ENCODE measurements around the gene ABHD2. TPM values are rescaled to one million over a fixed set of nuclear protein-coding genes. Genes with fewer than 3 reads are reported as not detected.
A peak's percentile ranks its signal among the peaks of the same experiment; 100 is the strongest.
"Not testable (repeated sequence)": the region's sequence is repeated elsewhere in the genome, so short reads cannot be mapped to it uniquely, and the experiment has no call there.

The ABHD2 gene, protein sequence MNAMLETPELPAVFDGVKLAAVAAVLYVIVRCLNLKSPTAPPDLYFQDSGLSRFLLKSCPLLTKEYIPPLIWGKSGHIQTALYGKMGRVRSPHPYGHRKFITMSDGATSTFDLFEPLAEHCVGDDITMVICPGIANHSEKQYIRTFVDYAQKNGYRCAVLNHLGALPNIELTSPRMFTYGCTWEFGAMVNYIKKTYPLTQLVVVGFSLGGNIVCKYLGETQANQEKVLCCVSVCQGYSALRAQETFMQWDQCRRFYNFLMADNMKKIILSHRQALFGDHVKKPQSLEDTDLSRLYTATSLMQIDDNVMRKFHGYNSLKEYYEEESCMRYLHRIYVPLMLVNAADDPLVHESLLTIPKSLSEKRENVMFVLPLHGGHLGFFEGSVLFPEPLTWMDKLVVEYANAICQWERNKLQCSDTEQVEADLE
- polyA plus RNA-seq = 1 to 10 TPM; 3.8 to 6.0 TPM

- H3K27ac ChIP-seq (ENCODE audit: low read depth in 2 of 2, low read length in 1 of 2) = peak within 1 kb of the TSS; percentile 88 to 95
- H3K36me3 ChIP-seq (ENCODE audit: control insufficient read depth in 2 of 2, insufficient read depth in 2 of 2, low read length in 1 of 2) = no peaks in the 10 kb centered on the region
- no peaks in the 10 kb centered on the region for H3K9me3 ChIP-seq (ENCODE audit: control insufficient read depth in 2 of 2, insufficient read depth in 1 of 2, low read depth in 1 of 2, low read length in 1 of 2)
- no peaks in the 10 kb centered on the region for H3K27me3 ChIP-seq (ENCODE audit: control insufficient read depth in 1 of 2, insufficient read depth in 2 of 2, low read length in 2 of 2)
- 0 to 1% methylated on average over 51 of the region's 51 CpGs for WGBS, 2 donors
- H3K4me1 ChIP-seq (ENCODE audit: control insufficient read depth in 2 of 2, insufficient read depth in 2 of 2, low read length in 1 of 2) = peaks cover 0 to 4% of the 10 kb centered on the region in 2 donors
- peak within 1 kb of the TSS; percentile 86 to 87 for H3K4me3 ChIP-seq (ENCODE audit: low read depth in 1 of 2, low read length in 2 of 2)
Observed at GRCh38 chr15:89087830-89088604, at the start of gene ABHD2. TSS of gene ABHD2 (plus strand) at chr15:89088456. CDS start at chr15:89116328, 27,872 bp downstream.

DNA sequence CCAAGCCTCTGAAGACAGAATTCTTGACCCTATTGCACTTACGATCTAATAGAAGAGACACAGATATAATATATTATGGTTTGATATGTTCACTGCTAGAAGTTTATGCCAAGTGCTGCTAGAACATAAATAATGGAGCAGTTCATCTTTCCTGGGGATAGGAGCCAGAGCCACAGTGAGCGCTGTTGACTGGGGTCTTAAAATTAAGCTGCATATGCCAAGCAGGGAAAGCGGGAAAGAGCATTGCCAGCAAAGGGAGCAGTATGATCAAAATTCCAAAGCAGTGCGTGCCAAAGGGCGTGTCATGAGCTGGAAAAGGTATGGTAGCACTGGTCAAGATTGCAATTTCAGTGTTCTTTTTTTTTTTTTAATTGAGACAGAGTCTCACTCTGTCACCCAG is 49.1 kb upstream of the ABHD2 start:
- WGBS, 2 donors = 46 to 55% methylated on average over 5 of the region's 5 CpGs
- H3K27me3 ChIP-seq (ENCODE audit: control insufficient read depth in 1 of 2, insufficient read depth in 2 of 2, low read length in 2 of 2) = no peaks in the 10 kb centered on the region
- no peaks in the 10 kb centered on the region for H3K9me3 ChIP-seq (ENCODE audit: control insufficient read depth in 2 of 2, insufficient read depth in 1 of 2, low read depth in 1 of 2, low read length in 1 of 2)
- no peak overlapping the region for H3K4me3 ChIP-seq (ENCODE audit: low read depth in 1 of 2, low read length in 2 of 2)
- H3K36me3 ChIP-seq (ENCODE audit: control insufficient read depth in 2 of 2, insufficient read depth in 2 of 2, low read length in 1 of 2) = no peaks in the 10 kb centered on the region
- H3K4me1 ChIP-seq (ENCODE audit: control insufficient read depth in 2 of 2, insufficient read depth in 2 of 2, low read length in 1 of 2) = peaks cover 0 to 2% of the 10 kb centered on the region in 2 donors
- no peak overlapping the region for H3K27ac ChIP-seq (ENCODE audit: low read depth in 2 of 2, low read length in 1 of 2)

DNA sequence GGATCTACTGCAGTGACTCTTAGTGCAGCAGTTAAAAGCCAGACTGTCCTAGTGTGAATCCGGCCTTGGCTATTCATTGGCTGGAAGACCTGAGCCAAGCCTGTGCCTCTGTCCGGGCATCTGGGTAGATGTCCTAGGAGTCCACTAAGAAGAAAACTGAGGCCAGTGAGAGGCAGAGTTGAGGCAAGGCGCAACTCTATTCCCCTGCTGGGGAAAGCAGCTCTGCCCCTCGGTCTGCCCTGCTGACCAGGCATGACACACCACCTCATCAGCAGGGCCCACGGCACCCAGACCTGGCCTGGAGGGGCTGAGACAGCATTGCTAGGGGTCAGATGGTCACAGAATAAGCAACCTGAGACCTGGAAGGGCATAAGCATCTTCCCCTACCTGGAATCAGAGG is 46.7 kb upstream of the ABHD2 start:
- 78 to 81% methylated on average over 5 of the region's 5 CpGs for WGBS, 2 donors
- no peak overlapping the region for H3K4me3 ChIP-seq (ENCODE audit: low read depth in 1 of 2, low read length in 2 of 2)
- H3K27ac ChIP-seq (ENCODE audit: low read depth in 2 of 2, low read length in 1 of 2) = no peak overlapping the region

DNA sequence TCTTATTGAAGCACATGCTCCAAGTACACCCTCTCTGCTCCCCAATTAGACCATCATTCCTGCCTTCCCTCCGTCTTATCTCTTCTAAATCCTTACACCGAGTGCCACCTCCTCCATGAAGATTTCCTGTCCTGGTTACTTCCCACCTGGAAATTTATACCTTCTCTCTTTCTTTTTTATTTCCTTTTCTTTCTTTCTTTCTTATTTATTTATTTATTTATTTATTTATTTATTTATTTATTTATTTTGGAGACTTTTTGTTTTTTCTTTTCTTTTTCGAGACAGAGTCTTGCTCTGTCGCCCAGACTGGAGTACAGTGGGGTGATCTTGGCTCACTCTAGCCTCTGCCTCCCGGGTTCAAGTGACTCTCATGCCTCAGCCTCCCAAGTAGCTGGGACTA is 45.9 kb upstream of the ABHD2 start:
- WGBS, 2 donors = 89% methylated on average over 5 of the region's 5 CpGs
- Histone ChIP-seq H3K27ac (ENCODE audit: low read depth in 2 of 2, low read length in 1 of 2) (no peak overlapping the region), H3K27me3 (ENCODE audit: control insufficient read depth in 1 of 2, insufficient read depth in 2 of 2, low read length in 2 of 2) (no peaks in the 10 kb centered on the region), H3K9me3 (ENCODE audit: control insufficient read depth in 2 of 2, insufficient read depth in 1 of 2, low read depth in 1 of 2, low read length in 1 of 2) (no peaks in the 10 kb centered on the region), H3K4me3 (ENCODE audit: low read depth in 1 of 2, low read length in 2 of 2) (no peak overlapping the region), H3K4me1 (ENCODE audit: control insufficient read depth in 2 of 2, insufficient read depth in 2 of 2, low read length in 1 of 2) (peaks cover 0 to 2% of the 10 kb centered on the region in 2 donors), H3K36me3 (ENCODE audit: control insufficient read depth in 2 of 2, insufficient read depth in 2 of 2, low read length in 1 of 2) (no peaks in the 10 kb centered on the region)

More for the DNA sequence above, 46.7 kb upstream of the ABHD2 start:
- H3K9me3 ChIP-seq (ENCODE audit: control insufficient read depth in 2 of 2, insufficient read depth in 1 of 2, low read depth in 1 of 2, low read length in 1 of 2) = no peaks in the 10 kb centered on the region
- no peaks in the 10 kb centered on the region for H3K27me3 ChIP-seq (ENCODE audit: control insufficient read depth in 1 of 2, insufficient read depth in 2 of 2, low read length in 2 of 2)
- H3K36me3 ChIP-seq (ENCODE audit: control insufficient read depth in 2 of 2, insufficient read depth in 2 of 2, low read length in 1 of 2) = no peaks in the 10 kb centered on the region
- H3K4me1 ChIP-seq (ENCODE audit: control insufficient read depth in 2 of 2, insufficient read depth in 2 of 2, low read length in 1 of 2) = peaks cover 0 to 2% of the 10 kb centered on the region in 2 donors

DNA sequence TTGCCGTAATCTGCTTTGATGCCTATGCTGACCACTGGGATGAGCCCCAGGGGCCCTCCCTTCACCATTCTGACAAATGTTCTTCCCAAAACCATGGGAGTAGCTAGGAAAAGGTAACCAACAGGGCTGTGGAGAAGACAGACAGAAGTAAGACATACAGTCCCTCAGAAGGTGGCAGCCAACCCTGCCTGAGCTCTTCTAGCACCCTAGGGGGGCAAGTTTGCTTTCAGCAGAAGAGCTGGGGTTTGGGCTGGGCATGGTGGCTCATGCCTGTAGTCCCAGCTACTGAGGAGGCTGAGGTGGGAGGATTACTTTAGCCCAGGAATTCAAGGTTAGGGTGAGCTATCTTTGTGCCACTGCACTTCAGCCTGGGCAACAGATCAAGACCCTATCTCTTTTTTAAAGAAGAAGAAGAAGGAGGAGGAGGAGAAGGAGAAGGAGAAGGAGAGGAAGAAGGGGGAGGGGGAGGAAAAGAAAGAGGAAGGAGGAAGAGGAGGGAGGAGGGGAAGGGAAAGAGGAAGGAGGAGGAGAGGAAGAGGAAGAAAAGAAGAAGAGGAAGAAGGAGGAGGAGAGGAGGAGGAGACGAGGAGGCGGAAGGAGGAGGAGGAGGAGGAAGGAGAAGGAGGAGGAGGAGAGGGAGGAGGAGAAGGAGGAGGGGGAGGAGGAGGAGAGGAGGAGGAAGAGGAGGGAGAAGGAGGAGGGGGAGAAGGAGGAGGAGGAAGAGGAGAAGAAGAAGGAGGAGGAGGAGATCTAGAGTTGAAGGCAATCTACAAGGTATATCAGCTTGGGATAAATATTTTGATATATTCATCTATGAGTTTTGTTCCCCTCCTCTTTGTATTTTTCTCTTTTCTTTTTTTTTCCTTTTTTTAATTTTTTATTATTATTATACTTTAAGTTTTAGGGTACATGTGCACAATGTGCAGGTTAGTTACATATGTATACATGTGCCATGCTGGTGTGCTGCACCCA is 44.9 kb upstream of the ABHD2 start:
- Histone ChIP-seq H3K27ac (ENCODE audit: low read depth in 2 of 2, low read length in 1 of 2) (no peak overlapping the region), H3K9me3 (ENCODE audit: control insufficient read depth in 2 of 2, insufficient read depth in 1 of 2, low read depth in 1 of 2, low read length in 1 of 2) (no peaks in the 10 kb centered on the region), H3K4me1 (ENCODE audit: control insufficient read depth in 2 of 2, insufficient read depth in 2 of 2, low read length in 1 of 2) (peaks cover 0 to 1% of the 10 kb centered on the region in 2 donors), H3K4me3 (ENCODE audit: low read depth in 1 of 2, low read length in 2 of 2) (no peak overlapping the region), H3K27me3 (ENCODE audit: control insufficient read depth in 1 of 2, insufficient read depth in 2 of 2, low read length in 2 of 2) (no peaks in the 10 kb centered on the region), H3K36me3 (ENCODE audit: control insufficient read depth in 2 of 2, insufficient read depth in 2 of 2, low read length in 1 of 2) (no peaks in the 10 kb centered on the region)
- WGBS, 2 donors = 92 to 96% methylated on average over 1 to 2 of the region's 3 CpGs

GRCh38 chr15:89049016-89049666 is 39.1 kb upstream of the ABHD2 start:
- 44 to 51% methylated on average over 18 to 21 of the region's 21 CpGs for WGBS, 2 donors
- not testable (repeated sequence) for H3K27ac ChIP-seq (ENCODE audit: low read depth in 2 of 2, low read length in 1 of 2); H3K9me3 ChIP-seq (ENCODE audit: control insufficient read depth in 2 of 2, insufficient read depth in 1 of 2, low read depth in 1 of 2, low read length in 1 of 2); H3K27me3 ChIP-seq (ENCODE audit: control insufficient read depth in 1 of 2, insufficient read depth in 2 of 2, low read length in 2 of 2); H3K4me1 ChIP-seq (ENCODE audit: control insufficient read depth in 2 of 2, insufficient read depth in 2 of 2, low read length in 1 of 2); H3K4me3 ChIP-seq (ENCODE audit: low read depth in 1 of 2, low read length in 2 of 2); H3K36me3 ChIP-seq (ENCODE audit: control insufficient read depth in 2 of 2, insufficient read depth in 2 of 2, low read length in 1 of 2)

- H3K27ac ChIP-seq (ENCODE audit: low read depth in 2 of 2, low read length in 1 of 2) = peak overlapping the region; percentile 26 to 69
- 52 to 58% methylated on average over 2 of the region's 2 CpGs for WGBS, 2 donors
- H3K4me1 ChIP-seq (ENCODE audit: control insufficient read depth in 2 of 2, insufficient read depth in 2 of 2, low read length in 1 of 2) = no peaks in the 10 kb centered on the region
- no peaks in the 10 kb centered on the region for H3K27me3 ChIP-seq (ENCODE audit: control insufficient read depth in 1 of 2, insufficient read depth in 2 of 2, low read length in 2 of 2)
- H3K9me3 ChIP-seq (ENCODE audit: control insufficient read depth in 2 of 2, insufficient read depth in 1 of 2, low read depth in 1 of 2, low read length in 1 of 2) = no peaks in the 10 kb centered on the region
- H3K4me3 ChIP-seq (ENCODE audit: low read depth in 1 of 2, low read length in 2 of 2) = no peak overlapping the region
- H3K36me3 ChIP-seq (ENCODE audit: control insufficient read depth in 2 of 2, insufficient read depth in 2 of 2, low read length in 1 of 2) = no peaks in the 10 kb centered on the region
Observed at GRCh38 chr15:89051875-89052274, 36.4 kb upstream of the ABHD2 start.

DNA sequence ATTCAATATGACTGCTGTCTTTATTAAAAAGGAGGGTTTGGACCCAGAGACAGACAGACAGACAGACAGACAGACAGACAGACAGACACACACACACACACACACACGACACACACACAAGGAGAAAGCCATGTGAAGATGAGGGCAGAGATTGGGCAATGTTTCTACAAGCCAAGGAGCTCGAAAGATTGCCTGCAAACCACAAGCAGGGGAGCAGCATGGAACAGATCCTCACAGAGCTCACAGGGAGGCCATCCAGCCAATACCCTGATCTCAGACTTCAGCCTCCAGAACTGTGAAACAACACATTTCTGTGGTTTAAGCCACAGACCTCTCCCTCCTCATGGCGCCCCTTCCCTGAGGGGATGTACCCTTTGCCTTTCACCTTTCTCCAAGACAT is 35.8 kb upstream of the ABHD2 start:
- H3K9me3 ChIP-seq (ENCODE audit: control insufficient read depth in 2 of 2, insufficient read depth in 1 of 2, low read depth in 1 of 2, low read length in 1 of 2) = no peaks in the 10 kb centered on the region
- WGBS, 2 donors = 67 to 73% methylated on average over 3 of the region's 3 CpGs
- no peaks in the 10 kb centered on the region for H3K27me3 ChIP-seq (ENCODE audit: control insufficient read depth in 1 of 2, insufficient read depth in 2 of 2, low read length in 2 of 2)
- H3K36me3 ChIP-seq (ENCODE audit: control insufficient read depth in 2 of 2, insufficient read depth in 2 of 2, low read length in 1 of 2) = no peaks in the 10 kb centered on the region
- no peak overlapping the region for H3K4me3 ChIP-seq (ENCODE audit: low read depth in 1 of 2, low read length in 2 of 2)
- peaks cover 0 to 2% of the 10 kb centered on the region in 2 donors for H3K4me1 ChIP-seq (ENCODE audit: control insufficient read depth in 2 of 2, insufficient read depth in 2 of 2, low read length in 1 of 2)
- peak overlapping the region in 1 of 2 donors; percentile 43 for H3K27ac ChIP-seq (ENCODE audit: low read depth in 2 of 2, low read length in 1 of 2)
